K562 (cell line): ENCODE results near the gene CCDC27. TPM values are rescaled to one million over a fixed set of nuclear protein-coding genes. Genes with fewer than 3 reads are reported as not detected.

Experiments
- ATAC-seq: fragments of 200-7000 bp; cut with Tn5 transposase; 3 replicates; pipeline ENCODE4 v1.9.1; 2020; ENCODE audit warnings: moderate library complexity
- BruUV-seq: library from RNA; stranded (reverse); fragments of 400-500 nt; replicated peaks from 2 replicates; lab custom pipeline; 2021; lab: Mats Ljungman, UMichigan
- CTCF ChIA-PET: fragments of 300-600 bp; formaldehyde crosslinking; extraction: SDS; loops from one replicate; lab custom pipeline; 2021; ENCODE audit warnings: low intra/inter-chr PET ratio; lab: Yijun Ruan, JAX
- POLR2A ChIA-PET: fragments of 300-600, 350-650 bp; sonication (Branson Sonifier 250); formaldehyde crosslinking; extraction: SDS; loops from one replicate; lab custom pipeline; 2021; ENCODE audit warnings: antibody characterized with exemption, inconsistent platforms; lab: Yijun Ruan, JAX
- DNase-seq, 4 experiments: peaks; one replicate each; pipeline versions ENCODE4 v3.0.0 to v3.0.0-alpha.2; 2011 to 2018; ENCODE audit warnings: low spot score in 3 of 4, mixed read lengths in 3 of 4; ENCODE audit errors: extremely low read depth in 1 of 4
- FAIRE-seq: peaks from 2 replicates; lab custom pipeline; 2011; peaks lifted over from hg19 to GRCh38; lab: Jason Lieb, UNC
- H2AFZ ChIP-seq: 2 replicates; pipeline ENCODE4 v1.6.0; 2011; ENCODE audit warnings: low read depth, low read length, control low read depth, inconsistent platforms
- H3K27ac ChIP-seq: fragments of 200-600 bp; 3 replicates; pipeline ENCODE4 v1.8.0; 2011; ENCODE audit warnings: low read depth, mild to moderate bottlenecking, control low read depth, inconsistent platforms, low read length, moderate library complexity, mixed read lengths; ENCODE audit errors: extremely low read depth
- H3K27me3 ChIP-seq, 2 experiments: fragments of 300-600 bp in 1 of 2; 2 replicates in 1 of 2; 3 replicates in 1 of 2; pipeline versions ENCODE4 v1.6.0 to v1.8.0; 2011; ENCODE audit warnings: inconsistent platforms in 2 of 2, low read length in 2 of 2, mild to moderate bottlenecking in 1 of 2, mixed read lengths in 1 of 2, moderate library complexity in 1 of 2; ENCODE audit not compliant: control insufficient read depth in 2 of 2, insufficient read depth in 2 of 2
- H3K36me3 ChIP-seq: fragments of 300-600 bp; 3 replicates; pipeline ENCODE4 v1.8.0; 2011; ENCODE audit warnings: mild to moderate bottlenecking, low read length, inconsistent platforms; ENCODE audit not compliant: control insufficient read depth, insufficient read depth
- H3K4me1 ChIP-seq, 2 experiments: fragments of 200-600 bp in 1 of 2; replicated peaks in 1 of 2; 2 replicates in 1 of 2; 3 replicates in 1 of 2; pipeline versions ENCODE4 v1.5.1 to v1.8.0; 2011; ENCODE audit warnings: inconsistent platforms in 2 of 2, low read length in 2 of 2, mild to moderate bottlenecking in 1 of 2, mixed read lengths in 1 of 2, moderate library complexity in 1 of 2; ENCODE audit not compliant: control insufficient read depth in 2 of 2, insufficient read depth in 2 of 2
- H3K4me2 ChIP-seq: 2 replicates; pipeline ENCODE4 v1.6.1; 2011; ENCODE audit warnings: low read length, control low read depth, inconsistent platforms, mixed read lengths; ENCODE audit not compliant: insufficient read depth
- H3K4me3 ChIP-seq: fragments of 200-600 bp; sonication (generic), shearing (Covaris generic); 2 replicates; pipeline ENCODE4 v1.5.1; 2016; ENCODE audit warnings: control low read depth, inconsistent platforms
- H3K79me2 ChIP-seq: fragments of 200-600 bp; 3 replicates; pipeline ENCODE4 v1.8.0; 2011; ENCODE audit warnings: low read length, inconsistent platforms; ENCODE audit not compliant: control insufficient read depth, insufficient read depth
- H3K9ac ChIP-seq, 2 experiments: 2 replicates each; pipeline versions ENCODE4 v1.6.0 to v1.6.1; 2011; ENCODE audit warnings: low read depth in 2 of 2, low read length in 2 of 2, control low read depth in 1 of 2, inconsistent platforms in 1 of 2, mild to moderate bottlenecking in 1 of 2, mixed read lengths in 1 of 2; ENCODE audit not compliant: insufficient read depth in 1 of 2
- H3K9me1 ChIP-seq: one replicate; pipeline ENCODE4 v1.6.0; 2011; ENCODE audit warnings: inconsistent platforms, mild to moderate bottlenecking, low read length, moderate library complexity; ENCODE audit not compliant: control insufficient read depth, insufficient read depth
- H3K9me3 ChIP-seq: replicated peaks from 2 replicates; pipeline ENCODE4 v1.5.1; 2011; ENCODE audit warnings: low read depth, low read length, inconsistent platforms; ENCODE audit not compliant: control insufficient read depth, insufficient read depth
- H4K20me1 ChIP-seq: replicated peaks from 2 replicates; pipeline ENCODE4 v1.6.1; 2011; ENCODE audit warnings: low read length, inconsistent platforms, mixed read lengths; ENCODE audit not compliant: control insufficient read depth, insufficient read depth
- CBX3 ChIP-seq, 2 experiments: IDR thresholded peaks; 1 replicate in 1 of 2; 2 replicates in 1 of 2; pipeline ENCODE4 v1.6.1; 2012; ENCODE audit warnings: inconsistent platforms in 2 of 2, low read length in 2 of 2, borderline replicate concordance in 1 of 2, control low read depth in 1 of 2
- E2F1 ChIP-seq: sonication (generic); formaldehyde crosslinking; IDR thresholded peaks from 2 replicates; pipeline ENCODE4 v1.8.1; 2023; ENCODE audit warnings: mild to moderate bottlenecking, missing genetic modification reagents, moderate library complexity
- FOXP1 ChIP-seq: sonication (generic); formaldehyde crosslinking; IDR thresholded peaks from 2 replicates; pipeline ENCODE4 v1.8.0; 2022; ENCODE audit warnings: mild to moderate bottlenecking, missing genetic modification reagents
- FUS ChIP-seq: fragments of 200-400 bp; formaldehyde crosslinking; optimal IDR thresholded peaks from 2 replicates; pipeline ENCODE3; 2017; ENCODE audit warnings: low read depth, low read length
- KLF16 ChIP-seq: IDR thresholded peaks from 2 replicates; pipeline ENCODE4 v1.6.1; 2016; ENCODE audit warnings: antibody characterized with exemption
- MED1 ChIP-seq: sonication (generic); formaldehyde crosslinking; IDR thresholded peaks from 2 replicates; pipeline ENCODE4 v1.8.1; 2023; ENCODE audit warnings: missing genetic modification reagents, borderline replicate concordance
- PREB ChIP-seq: sonication (generic); formaldehyde crosslinking; IDR thresholded peaks from 2 replicates; pipeline ENCODE4 v1.8.1; 2023; ENCODE audit warnings: mild to moderate bottlenecking, missing genetic modification reagents
- PURB ChIP-seq: sonication (generic); formaldehyde crosslinking; IDR thresholded peaks from 2 replicates; pipeline ENCODE4 v1.9.0; 2021; ENCODE audit warnings: low read depth, mild to moderate bottlenecking, missing genetic modification reagents
- RFX7 ChIP-seq: fragments of 250-450 bp; sonication (Bioruptor Pico); IDR thresholded peaks from 2 replicates; pipeline ENCODE4 v1.5.1; 2021; ENCODE audit warnings: mild to moderate bottlenecking
- SLC30A9 ChIP-seq: fragments of 250-450 bp; sonication (Bioruptor Pico); IDR thresholded peaks from 2 replicates; pipeline ENCODE4 v1.8.0; 2022; ENCODE audit warnings: mild to moderate bottlenecking, moderate library complexity
- SMARCE1 ChIP-seq: fragments of 450-650 bp; IDR thresholded peaks from 2 replicates; pipeline ENCODE4 v1.7.1; 2016; ENCODE audit warnings: mild to moderate bottlenecking
- SRSF3 ChIP-seq: fragments of 200-400 bp; formaldehyde crosslinking; IDR thresholded peaks from 2 replicates; pipeline ENCODE4 v1.6.1; 2016; ENCODE audit warnings: mild to moderate bottlenecking, low read length, moderate library complexity; ENCODE audit not compliant: insufficient read depth
- TEAD1 ChIP-seq, 2 experiments: fragments of 450-650 bp in 1 of 2; sonication (generic) in 1 of 2; formaldehyde crosslinking; IDR thresholded peaks; 2 replicates each; pipeline versions ENCODE4 v1.4.0 to v1.8.0; 2020 to 2022; ENCODE audit warnings: mild to moderate bottlenecking in 2 of 2, missing genetic modification reagents in 1 of 2
- THRA ChIP-seq: fragments of 450-650 bp; IDR thresholded peaks from 2 replicates; pipeline ENCODE4 v1.6.1; 2017; ENCODE audit warnings: mild to moderate bottlenecking, moderate library complexity
- VEZF1 ChIP-seq: fragments of 200-800 bp; sonication (Bioruptor generic); IDR thresholded peaks from 2 replicates; pipeline ENCODE4 v1.6.1; 2017; ENCODE audit warnings: missing genetic modification characterization, missing compliant biosample characterization
- ZNF274 ChIP-seq: IDR thresholded peaks from 2 replicates; pipeline ENCODE4 v1.6.1; 2011; ENCODE audit warnings: low read depth, mild to moderate bottlenecking, low read length, moderate library complexity, borderline replicate concordance
- WGBS: fragments of 100-300 bp; shearing (Covaris generic); methylation state at CpG from one replicate; pipeline ENCODE4 v1.1.6; 2016; ENCODE audit warnings: low coverage, mixed read lengths; ENCODE audit not compliant: insufficient coverage; ENCODE audit errors: missing lambda C conversion rate; 5-methylcytosine and 5-hydroxymethylcytosine counted together
- in situ Hi-C: fragments of 300-500 bp; cut with MboI; formaldehyde crosslinking; loops from 4 replicates; pipeline ENCODE4 v1.15.0; 2018; ENCODE audit warnings: inconsistent platforms, mixed read lengths
- intact Hi-C: fragments of 100-400 bp; cut with micrococcal nuclease; formaldehyde crosslinking; loops from 2 replicates; pipeline ENCODE4 v1.14.2; 2022
- polyA plus RNA-seq, 8 experiments: library from polyadenylated mRNA; depleted of rRNA in 4 of 8; stranded (reverse) in 5 of 8; unstranded in 3 of 8; fragments of >200 nt; fragmentation: Nextera tagmentation in 2 of 8; fragmentation: Illumina TruSeq in 1 of 8; extraction: Ambion mirVana in 2 of 8; extraction: Trizol in 1 of 8; gene quantifications; 2 replicates each; pipeline versions ENCODE4 v1.2.1 to v1.2.3, GENCODE V29; 2011 to 2014; ENCODE audit warnings: inconsistent platforms in 1 of 8, missing spikeins in 1 of 8
- total RNA-seq, 7 experiments: library from RNA; depleted of rRNA in 6 of 7; stranded (reverse); fragments of >200 nt in 6 of 7; fragmentation: Illumina TruSeq in 2 of 7; extraction: Trizol in 2 of 7; gene quantifications; 2 replicates each; pipeline versions ENCODE4 v1.2.1 to v1.2.3, GENCODE V29; 2011 to 2021; ENCODE audit warnings: low replicate concordance in 1 of 7

Gene CCDC27
- total and polyA plus RNA-seq, 9 of the 15 experiments (the other 6 are each of a cell fraction or from before 2014, with no cell fraction given): 0.01 to 0.04 TPM; not detected in 7

GRCh38 chr1:3716351-3716750 lies 35.9 kb upstream of the CCDC27 start:
- POLR2A ChIA-PET: interaction anchor here (1.1 to 1.2 kb wide), 2 partner anchors 17 to 19 kb away, joined by 3 read pairs; no protein-coding TSS in a partner anchor
- no peak for TF ChIP-seq TEAD1 (CRISPR knock-in tag; IDR thresholded peaks at IDR 0.05)
- no peak for TF ChIP-seq KLF16
- TF ChIP-seq PREB (CRISPR knock-in tag): no peak
- TF ChIP-seq E2F1 (CRISPR knock-in tag): no peak
- no peak for TF ChIP-seq SRSF3
- TF ChIP-seq VEZF1: no peak
- no peak for TF ChIP-seq SMARCE1
- no peak for TF ChIP-seq CBX3 (IDR thresholded peaks at IDR 0.05; ENCODE audit: borderline replicate concordance in 1 of 2, low read length in 2 of 2)
- TF ChIP-seq FUS: no peak
- no peak for TF ChIP-seq PURB
- TF ChIP-seq THRA: no peak
- no peak for TF ChIP-seq RFX7 (CRISPR knock-in tag)
- no peak for TF ChIP-seq ZNF274
- no peak for TF ChIP-seq SLC30A9 (CRISPR knock-in tag)
- no peak for TF ChIP-seq MED1
- TF ChIP-seq FOXP1 (CRISPR knock-in tag): no peak
- TF ChIP-seq, all 486 proteins: peak for 0
- Histone ChIP-seq H3K9me3 (no peaks in the 10 kb centered on the region), H3K36me3 (no peaks in the 10 kb centered on the region), H3K27ac (no peak overlapping the region), H3K9ac (no peak overlapping the region), H3K79me2 (no peaks in the 10 kb centered on the region), H3K4me1 (peaks cover 0 to 53% of the 10 kb centered on the region in 2 experiments; a peak in 3 of 5 replicates), H3K27me3 (peaks cover 26 to 85% of the 10 kb centered on the region in 2 experiments; a peak in 4 of 5 replicates), H3K9me1 (peaks cover 4% of the 10 kb centered on the region), H2AFZ (no peak overlapping the region), H3K4me3 (no peak overlapping the region), H4K20me1 (peaks cover 45% of the 10 kb centered on the region), H3K4me2 (no peak overlapping the region)
- ATAC-seq (no peak), FAIRE-seq (no peak), DNase-seq (no peak)
- WGBS: 0% methylated on average over 6 of the region's 6 CpGs
- BruUV-seq: no TSS peak
- intact Hi-C loops (no loop called here), in situ Hi-C loops (no loop called here)
- CTCF ChIA-PET: no interaction called here
